GM19463 (cell line): ENCODE data around the gene DCLK1.

Experiments used
- ATAC-seq: cut with Tn5 transposase; IDR thresholded peaks from one replicate; pipeline ENCODE4 v1.9.1; 2021; ENCODE audit warnings: mild to moderate bottlenecking, moderate library complexity; ENCODE audit not compliant: unreplicated experiment

Gene DCLK1

DNA sequence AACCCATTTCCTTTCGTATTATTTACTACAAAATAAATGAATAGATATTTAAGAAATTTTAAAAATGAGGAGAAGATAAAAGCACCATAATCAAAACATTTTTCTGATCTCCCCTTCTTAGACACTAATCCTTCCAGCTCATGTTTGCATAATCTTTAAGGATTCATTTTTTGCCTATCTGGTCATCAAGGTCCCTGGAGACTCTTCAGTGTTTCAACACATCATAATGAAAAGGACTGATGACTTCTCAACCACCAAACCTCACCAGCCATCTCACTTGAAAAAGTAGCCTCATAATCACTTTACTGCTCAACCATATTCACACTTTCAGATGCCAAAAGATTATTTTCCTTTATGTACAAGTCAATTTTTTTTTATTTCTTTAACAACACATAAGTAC is 80.1 kb downstream of the DCLK1 start:
- ATAC-seq, result no peak

DNA sequence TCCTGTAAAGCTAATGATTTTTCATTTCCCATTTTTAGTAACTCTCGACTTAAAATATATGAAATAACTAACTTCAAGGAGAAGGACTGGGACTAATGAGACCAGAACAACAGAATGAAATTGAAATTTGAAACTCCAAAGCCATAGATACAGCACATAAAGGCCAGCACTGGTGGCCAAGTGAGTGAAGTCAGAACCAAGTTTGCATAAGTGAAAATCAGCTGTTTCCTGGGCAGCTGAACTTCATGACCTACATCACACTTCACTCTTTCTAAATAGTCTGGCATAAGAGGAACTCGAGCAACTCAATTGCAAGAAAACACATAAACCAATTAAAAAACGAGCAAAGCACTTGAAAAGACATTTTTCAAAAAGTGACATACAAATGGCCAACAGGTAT is 84.5 kb downstream of the DCLK1 start:
- peak; percentile 61 for ATAC-seq

DNA sequence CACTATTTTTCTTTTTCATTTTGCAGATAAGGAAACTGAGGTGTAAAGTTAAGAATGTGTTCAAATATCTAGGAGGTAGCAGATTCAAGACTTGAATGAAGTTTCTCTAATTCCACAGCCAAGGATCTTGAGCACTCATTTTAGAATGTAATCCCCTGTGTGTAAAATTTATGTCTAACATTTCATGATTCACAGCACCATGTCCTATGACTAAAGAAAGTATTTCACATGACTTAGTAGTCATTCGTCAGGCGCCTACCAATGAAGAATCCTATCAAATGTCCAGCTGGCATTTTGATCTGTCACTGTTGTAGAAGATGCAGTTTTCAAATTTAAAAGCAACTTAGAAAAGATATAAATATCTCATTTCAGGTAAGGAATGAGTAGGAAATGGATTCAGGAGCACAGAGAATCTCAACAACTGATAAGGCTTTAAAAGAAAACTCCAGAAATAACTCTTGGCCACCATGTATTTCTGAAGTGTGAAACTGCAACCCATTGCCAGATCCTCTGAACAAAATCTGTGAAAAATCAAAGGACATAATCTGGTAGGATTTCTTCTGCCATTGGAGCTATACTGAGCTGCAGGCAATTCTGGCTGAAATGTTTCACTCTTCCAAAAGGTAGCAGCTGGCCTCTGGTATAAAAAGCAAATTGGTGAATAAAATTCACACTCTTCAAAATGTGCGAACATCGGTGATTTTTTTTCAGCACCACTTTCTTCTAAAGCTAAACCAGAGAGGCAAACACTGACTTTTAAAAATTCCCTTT is 92.2 kb downstream of the DCLK1 start:
- no peak for ATAC-seq

DNA sequence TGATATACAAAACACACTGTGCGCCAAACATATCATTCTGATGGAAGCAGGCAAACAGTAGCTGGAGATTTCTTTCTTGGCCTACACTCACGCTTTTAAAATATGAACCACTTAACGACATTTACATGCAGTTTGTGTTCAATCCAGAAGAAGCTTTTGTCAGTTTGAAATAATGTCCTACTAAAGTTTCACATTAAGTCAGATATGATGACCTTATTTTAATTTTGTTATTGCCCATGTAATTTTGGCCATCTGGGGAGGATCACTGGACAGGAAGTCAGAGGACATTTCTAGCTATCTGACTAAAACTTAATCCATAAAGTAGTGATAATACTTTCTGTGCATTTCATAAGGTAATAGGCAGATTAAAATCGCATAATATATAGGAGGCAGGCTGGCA is 98.1 kb downstream of the DCLK1 start:
- no peak for ATAC-seq

DNA sequence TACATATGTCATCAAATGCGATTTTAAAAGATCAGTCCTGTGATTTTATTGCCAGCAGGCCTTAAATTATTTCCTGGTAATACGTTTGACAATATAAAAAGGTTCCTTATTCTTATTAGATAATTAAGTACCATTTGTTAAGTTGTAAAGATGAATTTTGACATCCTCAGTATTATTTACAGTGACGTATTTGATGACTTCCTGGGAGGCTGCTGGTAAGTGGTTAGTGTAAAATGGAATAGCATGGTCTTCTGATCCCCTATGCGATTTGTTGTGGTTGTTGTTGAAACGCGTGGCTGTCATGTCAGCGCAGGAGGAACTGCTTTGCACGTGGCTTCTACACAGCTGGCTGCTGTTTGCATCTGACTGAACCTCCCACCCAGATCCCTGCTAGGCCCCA is 99.7 kb downstream of the DCLK1 start:
- no peak for ATAC-seq

DNA sequence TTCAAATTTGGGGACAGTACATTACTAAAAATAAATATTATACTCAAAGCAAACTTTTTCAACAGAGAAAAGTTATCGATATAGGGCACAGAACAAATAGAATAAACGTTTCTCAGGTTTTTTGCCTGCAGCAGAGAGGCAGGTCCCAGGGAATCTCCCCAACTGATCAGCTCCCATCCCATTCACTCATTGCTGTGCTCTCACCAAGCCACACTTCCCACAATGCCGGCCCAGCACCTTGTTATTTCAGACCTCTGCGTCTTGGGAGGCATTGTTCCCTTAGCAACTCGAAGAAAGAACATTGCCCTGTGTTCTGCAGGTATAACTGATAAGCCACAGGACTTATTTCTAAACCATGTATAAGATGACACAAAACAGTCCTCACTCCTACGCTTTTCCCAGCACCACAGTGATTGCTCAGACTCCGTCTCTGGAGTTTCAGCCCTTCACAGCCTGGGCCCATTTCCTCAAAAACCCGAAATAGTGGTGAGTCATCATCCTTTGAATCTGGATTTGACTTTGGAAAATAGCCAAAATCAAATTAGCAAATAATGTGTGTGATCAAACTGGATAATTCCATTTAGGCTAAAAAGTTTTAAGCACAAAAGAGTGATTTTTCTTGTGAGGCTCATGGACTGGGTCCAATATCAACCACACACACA is 100.4 kb downstream of the DCLK1 start:
- ATAC-seq, result no peak

DNA sequence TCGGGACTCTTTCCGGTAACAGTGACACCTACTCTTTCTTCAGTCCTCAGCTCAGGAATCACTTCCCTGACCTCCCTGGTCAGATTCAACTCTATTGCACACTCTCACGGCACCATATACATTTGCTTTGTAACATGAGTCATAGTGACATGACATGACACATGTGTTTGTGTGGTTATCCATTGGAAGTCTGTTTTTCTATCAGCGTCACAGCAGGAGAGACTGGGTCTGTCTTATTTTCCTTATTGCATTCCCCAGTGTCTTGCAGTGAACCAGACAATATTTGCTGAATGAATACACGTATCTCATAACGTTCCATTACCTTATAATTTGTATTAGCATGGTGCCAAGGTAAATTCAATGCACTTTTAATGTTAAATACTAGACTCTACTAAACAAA is 102.0 kb downstream of the DCLK1 start:
- ATAC-seq, result no peak

DNA sequence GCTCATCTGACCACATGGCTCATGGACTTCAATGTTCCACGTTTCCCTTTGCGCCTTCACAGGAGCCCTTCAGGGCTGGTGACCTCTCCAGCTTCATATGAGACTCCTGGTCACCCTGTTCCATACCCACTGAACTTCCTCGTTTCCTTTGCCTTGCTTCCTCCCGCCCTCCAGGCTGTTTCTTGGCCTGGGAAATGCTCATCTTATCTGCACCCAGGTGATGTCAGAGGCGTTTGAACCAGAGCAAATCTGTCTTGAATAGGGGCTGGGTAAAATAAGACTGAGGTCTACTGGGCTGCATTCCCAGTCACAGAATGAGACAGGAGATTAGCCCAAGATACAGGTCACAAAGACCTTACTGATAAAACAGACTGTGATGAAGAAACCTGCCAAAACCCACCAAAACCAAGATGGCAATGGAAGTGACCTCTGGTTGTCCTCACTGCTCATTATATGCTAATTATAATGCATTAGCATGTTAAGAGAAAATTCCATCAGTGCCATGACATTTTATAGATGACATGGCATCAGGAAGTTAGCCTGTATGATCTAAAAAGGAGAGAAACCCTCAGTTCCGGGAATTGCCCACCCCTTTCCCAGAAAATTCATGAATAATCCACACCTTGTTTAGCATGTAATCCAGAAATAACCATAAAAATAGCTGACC is 102.7 kb downstream of the DCLK1 start:
- no peak for ATAC-seq

DNA sequence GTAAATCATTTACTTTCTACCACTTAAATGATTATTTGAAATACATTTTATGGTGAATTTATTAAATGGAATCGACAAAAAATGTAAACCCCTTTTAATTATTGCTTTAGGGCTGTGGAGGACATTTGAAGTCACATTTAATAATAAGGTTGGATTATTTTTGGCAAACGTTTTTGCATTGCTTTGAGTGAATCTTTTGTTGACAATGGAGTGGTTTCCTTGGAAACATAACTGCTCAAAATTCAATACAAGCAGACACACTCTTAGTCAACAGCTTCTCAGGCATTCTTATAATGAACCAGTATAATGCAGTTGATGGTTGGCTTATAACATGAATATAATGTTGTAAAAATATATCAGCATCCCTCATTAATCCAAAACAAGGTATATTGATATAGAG is 104.7 kb downstream of the DCLK1 start:
- no peak for ATAC-seq

DNA sequence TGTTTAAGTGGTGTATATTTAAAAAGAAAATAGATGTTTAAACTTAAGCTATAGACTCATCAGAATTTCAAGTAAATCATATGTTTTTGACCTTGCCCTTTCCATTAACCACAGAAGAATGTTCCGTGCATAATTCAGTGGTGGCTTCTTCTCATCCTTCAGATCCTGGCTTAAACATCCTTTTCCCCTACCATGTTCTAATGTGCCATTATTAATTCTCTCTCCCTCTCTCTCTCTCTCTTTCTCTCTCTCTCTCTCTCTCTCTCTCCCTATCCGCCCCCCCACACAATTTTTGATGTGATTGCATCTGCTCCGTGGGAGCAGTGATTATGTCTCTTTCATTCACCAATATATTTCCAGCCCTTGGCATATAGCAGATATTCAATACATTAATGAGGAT is 116.4 kb downstream of the DCLK1 start:
- no peak for ATAC-seq

DNA sequence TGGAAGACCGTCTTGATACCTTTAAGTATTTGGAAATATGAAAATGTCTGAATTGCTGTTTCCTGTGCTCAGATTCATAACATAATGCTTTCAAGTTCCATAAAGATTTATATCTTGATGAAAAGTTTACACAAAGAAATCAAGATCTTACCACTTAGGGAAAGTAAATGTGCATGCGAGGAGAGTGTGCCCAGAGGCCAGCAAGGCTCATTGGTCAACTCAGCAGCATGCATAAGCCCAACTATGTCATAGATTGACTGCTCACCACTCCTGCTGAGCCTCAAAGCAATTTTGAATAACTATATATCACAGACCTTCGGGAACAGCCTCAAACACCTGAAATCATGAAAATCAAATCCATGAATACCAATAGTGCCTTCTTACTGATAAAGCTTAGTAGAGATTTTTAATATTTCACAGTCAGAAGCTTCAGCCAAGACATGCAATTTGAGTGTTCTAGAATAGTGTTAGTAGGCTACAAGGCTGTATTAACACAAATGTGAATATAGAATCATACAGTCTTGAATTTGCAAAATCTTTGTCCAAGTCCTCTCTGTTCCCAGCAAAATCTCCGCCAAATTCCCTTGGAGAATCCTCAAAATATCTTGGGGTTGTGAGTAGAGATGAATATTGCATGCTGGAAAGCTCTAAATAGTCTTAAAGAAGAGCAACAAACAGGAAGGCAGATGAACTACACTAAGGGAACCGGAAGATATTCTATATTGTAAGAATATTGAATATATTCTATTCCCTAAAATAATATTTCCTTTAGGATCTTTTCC is 124.1 kb downstream of the DCLK1 start:
- no peak for ATAC-seq

DNA sequence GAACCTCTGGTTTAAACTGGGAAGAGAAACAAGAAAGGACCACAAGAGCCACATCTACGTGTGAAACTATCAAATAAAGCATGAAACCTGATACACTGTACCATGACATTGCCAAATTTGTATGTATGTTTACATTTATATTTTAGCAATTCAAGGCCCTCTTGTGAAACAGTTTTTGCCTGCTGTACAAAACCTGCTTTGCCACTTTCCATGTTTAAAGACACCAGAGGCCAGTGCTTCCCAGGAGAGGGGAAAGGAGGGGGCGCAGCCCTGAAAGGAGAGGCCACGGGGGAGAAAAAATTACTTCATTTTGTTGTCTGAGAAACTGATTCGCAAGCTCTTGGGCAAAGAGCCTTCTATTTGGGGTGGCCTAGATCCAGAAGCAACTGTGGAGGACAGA is 124.8 kb downstream of the DCLK1 start:
- ATAC-seq, result no peak

DNA sequence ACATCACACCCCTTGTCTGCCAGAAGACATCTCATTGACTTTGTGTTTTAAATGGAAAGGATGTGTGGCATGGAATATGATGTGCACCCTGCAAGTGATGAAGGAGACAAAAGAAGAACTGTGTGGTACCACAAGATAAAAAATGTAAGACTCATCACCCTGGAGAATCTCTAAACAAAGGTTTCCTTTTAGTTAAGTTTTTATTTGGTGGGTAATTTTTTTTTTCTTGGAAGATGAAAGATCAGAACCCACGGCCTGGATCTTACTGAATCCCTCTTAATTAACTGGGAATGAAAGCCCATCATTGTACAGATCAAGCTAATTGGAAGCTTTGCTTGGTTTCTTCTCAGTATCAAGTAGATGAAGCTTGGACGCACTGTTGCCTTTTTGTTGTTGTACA is 129.6 kb downstream of the DCLK1 start:
- ATAC-seq, result no peak

DNA sequence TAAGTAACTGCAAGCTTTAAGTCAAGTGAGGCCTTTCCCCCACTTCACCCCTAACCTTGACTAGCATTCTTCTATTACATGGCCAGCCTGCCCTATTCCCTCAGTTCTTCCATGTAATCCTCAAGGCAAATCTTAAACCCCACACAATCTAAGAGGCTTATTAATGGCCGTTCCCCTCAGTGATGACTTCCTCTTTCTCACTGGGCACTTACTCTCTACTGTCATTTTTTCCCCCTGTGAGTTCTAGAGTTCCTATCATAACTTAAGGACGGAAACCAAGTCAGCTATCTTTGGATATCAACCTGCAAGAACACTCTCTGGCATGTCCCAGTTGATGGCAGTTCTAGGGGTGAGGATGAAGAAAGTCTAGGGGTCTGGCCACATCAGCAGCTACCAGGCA is 131.2 kb downstream of the DCLK1 start:
- ATAC-seq, result no peak

DNA sequence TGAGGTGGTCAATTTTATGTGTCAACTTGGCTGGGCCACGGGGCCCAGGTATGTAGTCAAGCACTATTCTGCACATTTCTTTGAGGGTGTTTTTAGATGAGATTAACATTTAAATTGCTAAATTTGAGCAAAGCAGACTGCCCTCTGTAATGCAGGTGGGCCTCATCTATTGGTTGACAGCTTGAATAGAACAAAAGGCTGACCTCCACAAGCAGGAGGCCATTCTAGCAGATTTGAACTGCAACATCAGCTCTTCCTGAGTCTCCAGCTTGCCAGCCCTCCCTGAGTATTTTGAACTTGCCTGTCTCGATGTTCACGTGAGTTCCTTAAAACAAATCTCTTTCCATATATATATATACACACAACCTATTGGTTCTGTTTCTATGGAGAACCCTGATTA is 134.8 kb downstream of the DCLK1 start:
- ATAC-seq, result no peak

DNA sequence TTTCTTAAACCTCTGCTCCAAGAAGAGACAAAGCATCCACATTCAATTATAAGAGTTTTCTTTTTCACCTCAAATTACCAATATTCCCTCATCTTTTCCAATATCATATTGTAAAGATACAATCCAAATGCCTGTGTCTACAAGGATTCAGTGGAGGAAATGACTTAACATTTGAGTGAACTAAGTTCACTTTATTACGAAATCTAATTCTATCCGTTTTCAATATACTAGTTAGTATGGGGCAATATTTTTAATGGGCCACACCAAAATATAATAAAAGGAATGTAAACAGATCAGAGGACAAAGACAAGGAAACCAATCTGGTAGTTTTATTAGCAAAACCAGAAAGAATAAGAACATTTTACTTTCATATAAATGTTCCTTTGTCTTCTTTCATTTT is 136.0 kb downstream of the DCLK1 start:
- ATAC-seq, result no peak

DNA sequence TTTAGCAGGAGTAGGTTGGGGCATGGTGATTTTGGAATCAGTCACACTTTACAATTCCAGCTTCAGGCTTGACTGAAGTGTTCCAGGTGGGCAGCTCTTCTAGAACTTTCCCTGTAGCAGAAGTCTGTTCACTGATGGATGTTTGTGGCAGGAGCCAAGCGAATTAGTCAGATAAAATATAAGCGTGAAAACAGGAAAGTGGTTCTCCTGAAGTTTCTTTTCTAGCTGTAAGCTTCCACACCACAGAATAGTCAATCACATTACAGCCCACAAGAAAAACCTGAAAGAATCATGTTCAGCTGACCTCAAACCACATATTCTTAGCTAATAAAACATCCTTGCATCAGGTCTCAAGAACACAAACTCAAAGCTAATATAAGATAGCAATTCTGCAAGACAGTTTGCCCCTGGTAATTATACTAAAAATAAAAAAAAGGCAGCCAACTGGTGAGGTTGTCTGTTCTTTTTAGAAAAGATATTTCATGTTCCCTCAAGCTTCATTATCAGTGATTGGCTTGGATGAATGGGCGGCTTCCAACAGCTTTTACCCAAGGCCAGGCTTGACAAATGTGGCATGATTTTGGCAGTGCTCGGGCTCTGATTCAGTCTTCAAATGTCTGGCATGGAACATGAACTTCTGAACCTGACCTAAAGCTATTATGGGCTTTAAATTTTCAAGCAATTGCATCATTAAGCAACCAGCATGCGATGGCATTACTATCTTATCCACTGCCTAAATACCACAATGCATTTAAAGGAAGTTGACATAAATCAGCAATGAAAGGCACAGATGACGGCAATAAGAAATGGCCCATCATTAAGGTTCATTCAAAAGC is 136.8 kb downstream of the DCLK1 start:
- no peak for ATAC-seq

DNA sequence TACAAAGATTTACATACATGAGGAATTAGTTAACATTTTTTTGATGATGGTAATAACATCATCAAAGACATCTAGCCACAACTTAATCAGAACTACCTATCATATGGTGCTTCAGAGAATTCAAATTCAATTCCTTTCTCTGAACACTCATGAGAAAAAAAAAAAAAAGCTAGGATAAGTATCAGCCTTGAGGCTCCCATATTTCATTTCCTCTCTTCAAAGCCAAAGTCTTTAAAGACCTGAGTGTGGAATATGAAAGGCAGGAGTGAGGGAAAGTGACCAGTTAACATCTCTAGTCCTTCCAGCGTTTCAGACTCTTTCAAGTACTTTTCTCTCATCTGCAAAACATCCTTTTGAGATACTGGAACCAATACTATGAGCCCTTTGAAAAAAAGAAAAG is 137.5 kb downstream of the DCLK1 start:
- no peak for ATAC-seq

DNA sequence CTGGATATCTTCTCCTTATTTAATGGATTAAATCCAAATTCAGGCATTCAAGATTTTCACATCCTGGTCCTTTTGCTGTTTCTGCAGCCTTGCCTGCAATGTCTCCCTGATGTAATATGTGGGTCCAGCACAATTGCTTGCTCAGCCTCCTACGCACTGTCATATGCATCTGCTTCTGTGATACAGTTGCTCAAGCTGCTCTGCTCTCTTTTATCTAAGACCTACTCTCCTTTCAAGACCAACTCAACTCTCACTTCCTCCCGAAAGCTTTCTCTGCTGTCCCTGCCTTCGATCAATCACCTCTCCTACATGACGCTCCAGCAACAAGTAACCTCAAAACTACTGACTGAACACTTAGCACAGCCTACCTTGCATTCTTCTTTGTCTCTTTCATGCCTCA is 138.2 kb downstream of the DCLK1 start:
- no peak for ATAC-seq

DNA sequence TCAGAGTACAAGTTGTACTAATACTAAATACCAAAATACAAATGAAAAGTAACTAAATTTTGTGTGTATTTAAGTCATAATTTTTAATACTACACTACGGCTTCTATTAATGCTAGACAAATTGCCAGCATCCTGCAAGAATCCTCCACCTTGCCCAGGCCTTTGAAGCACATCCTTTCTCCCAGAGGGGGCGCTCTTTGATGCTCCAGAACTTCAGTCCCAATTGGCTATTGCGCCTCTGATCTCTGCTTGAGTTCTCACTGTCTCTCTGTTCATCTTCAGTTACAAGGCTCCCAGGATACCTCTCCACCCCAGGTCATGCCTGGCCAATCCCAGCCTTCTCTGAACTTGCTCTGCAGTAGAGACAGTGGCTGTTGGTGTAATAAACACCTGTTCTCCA is 141.0 kb downstream of the DCLK1 start:
- no peak for ATAC-seq

DNA sequence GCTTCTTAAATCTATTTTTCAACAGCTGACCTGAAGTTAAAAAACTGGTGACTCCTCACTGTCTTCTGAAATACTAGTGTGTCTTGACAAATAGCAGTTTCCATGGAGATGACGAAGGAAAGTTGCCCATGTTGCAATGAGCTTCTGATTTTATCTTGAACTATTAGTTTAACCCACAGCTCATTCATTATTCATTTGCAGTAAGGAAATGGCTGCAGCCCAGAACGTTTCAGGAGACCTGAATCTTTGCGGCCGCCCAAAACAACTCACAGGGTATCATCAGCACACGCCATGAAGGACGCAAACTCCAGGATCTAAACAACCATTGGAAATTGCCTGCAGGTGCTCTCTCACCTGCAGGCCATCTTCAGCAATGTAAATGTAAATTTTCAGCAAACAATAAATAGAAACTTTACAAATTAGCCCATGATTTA is 142.5 kb downstream of the DCLK1 start:
- no peak for ATAC-seq
